ENCODE data around the gene HTRA3.

DNA sequence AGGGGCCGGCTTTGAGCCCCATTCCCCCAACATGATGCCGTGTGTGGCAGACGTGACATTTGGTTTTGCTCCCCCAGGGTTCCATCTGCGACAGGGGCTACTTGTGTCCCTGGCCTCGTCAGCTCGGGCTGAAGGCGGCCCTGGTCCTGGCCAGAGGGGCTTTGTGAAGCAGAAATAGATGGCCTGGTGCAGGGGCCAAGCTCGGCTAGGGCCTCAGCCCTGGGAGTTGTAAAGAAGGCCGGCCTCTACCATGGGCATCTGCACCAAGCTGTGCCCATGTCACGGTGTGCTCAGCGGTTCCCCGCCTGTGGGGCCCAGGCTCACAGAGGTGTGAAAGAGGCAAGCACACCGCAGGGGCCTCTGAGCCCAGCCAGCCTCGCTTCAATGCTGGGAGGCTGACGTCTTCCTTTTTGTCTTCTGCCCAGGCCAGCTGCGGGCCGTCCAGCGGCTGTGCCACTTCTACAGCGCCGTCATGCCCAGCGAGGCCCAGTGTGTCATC is 38.0 kb upstream of the HTRA3 start:
- TF ChIP-seq CTCF (conservative IDR thresholded peaks at IDR 0.05; ENCODE audit: low read depth, low read length) (no peak), CHD1 (IDR thresholded peaks at IDR 0.05; ENCODE audit: low read depth, low read length) (no peak), MXI1 (IDR thresholded peaks at IDR 0.05; ENCODE audit: borderline replicate concordance, low read depth, low read length) (no peak), POLR2A (IDR thresholded peaks at IDR 0.05; ENCODE audit: low read depth, low read length) (no peak), CEBPB (IDR thresholded peaks at IDR 0.05; ENCODE audit: low read depth, low read length) (no peak), RCOR1 (IDR thresholded peaks at IDR 0.05; ENCODE audit: insufficient replicate concordance, low read length) (no peak), SMC3 (IDR thresholded peaks at IDR 0.05; ENCODE audit: low read depth, low read length) (no peak), MAFK (IDR thresholded peaks at IDR 0.05; ENCODE audit: low read depth, low read length) (no peak), RFX5 (IDR thresholded peaks at IDR 0.05; ENCODE audit: low read depth, low read length) (no peak), RAD21 (IDR thresholded peaks at IDR 0.05; ENCODE audit: low read length) (no peak), BHLHE40 (IDR thresholded peaks at IDR 0.05; ENCODE audit: low read depth, low read length) (no peak), MAZ (IDR thresholded peaks at IDR 0.05; ENCODE audit: borderline replicate concordance, low read depth, low read length) (no peak)
- TF ChIP-seq, protein P1, sequence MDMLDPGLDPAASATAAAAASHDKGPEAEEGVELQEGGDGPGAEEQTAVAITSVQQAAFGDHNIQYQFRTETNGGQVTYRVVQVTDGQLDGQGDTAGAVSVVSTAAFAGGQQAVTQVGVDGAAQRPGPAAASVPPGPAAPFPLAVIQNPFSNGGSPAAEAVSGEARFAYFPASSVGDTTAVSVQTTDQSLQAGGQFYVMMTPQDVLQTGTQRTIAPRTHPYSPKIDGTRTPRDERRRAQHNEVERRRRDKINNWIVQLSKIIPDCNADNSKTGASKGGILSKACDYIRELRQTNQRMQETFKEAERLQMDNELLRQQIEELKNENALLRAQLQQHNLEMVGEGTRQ (IDR thresholded peaks at IDR 0.05; ENCODE audit: low read depth, low read length) = no peak
- TF ChIP-seq, protein P2, sequence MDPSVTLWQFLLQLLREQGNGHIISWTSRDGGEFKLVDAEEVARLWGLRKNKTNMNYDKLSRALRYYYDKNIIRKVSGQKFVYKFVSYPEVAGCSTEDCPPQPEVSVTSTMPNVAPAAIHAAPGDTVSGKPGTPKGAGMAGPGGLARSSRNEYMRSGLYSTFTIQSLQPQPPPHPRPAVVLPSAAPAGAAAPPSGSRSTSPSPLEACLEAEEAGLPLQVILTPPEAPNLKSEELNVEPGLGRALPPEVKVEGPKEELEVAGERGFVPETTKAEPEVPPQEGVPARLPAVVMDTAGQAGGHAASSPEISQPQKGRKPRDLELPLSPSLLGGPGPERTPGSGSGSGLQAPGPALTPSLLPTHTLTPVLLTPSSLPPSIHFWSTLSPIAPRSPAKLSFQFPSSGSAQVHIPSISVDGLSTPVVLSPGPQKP (IDR thresholded peaks at IDR 0.05; ENCODE audit: borderline replicate concordance, low read depth, low read length) = no peak

Measured in IMR-90 (cell line).